ENCODE data around the gene RGS6.

Gene RGS6

DNA sequence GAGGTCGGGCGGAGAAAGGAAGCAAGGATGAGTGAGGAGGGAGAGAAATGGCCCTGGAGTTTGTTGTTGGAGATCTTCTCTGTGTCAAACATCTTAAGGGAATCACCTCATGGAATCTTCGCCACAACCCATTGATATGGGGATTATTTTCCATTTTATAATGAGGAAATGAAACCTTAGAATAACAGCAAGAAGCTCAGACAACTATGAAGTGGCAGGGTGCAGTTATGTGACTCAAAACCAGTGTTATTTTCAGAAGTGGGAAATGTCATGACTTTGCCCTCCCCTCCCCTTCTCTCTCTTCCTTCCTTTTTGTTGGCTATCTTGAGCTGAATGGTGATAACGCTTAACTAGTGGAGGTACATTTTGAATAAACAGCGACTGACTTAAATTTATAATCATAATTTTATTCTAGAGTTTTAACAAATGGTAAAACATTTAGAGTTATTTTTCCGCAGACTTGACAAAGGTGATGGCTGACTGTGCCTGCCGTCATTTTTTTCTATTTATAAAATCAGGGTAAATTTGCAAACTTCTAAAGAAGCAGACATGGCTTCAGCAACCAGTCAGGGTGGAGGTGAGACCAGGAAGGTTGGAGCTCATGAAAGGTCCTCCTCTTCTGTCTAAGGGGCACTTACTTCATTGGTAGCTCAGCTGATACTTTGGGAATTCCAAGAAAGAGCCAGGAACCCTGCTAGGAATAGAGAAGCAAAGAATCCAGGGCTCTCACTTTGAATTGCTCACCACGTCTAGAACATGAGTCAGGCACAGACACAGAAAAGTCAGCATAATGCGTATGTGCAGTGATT is 232.4 kb downstream of the RGS6 start:
- no peak for DNase-seq (ENCODE audit: low read depth)

DNA sequence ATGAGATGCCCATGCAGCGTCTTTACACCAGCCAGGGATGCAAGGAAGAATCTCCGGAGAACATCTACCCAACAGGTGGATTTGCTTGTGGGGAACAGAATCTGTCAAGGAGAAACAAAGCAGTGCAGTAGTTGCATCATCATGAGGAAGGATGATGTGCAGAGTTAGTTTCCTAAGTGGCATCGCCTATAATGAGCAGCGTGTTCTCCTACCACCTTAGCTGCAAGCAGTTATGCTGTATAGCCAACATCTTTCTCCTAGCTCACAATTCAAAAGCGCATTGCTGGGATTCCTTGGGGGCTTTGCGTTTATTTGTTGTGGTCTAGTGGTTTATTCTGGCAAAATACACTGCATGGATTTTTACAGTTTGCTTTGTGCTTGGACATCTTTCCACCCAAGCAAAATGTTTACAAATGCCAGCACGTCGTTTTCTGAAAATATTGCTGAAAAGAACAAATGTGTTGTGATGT is 233.0 kb downstream of the RGS6 start:
- no peak for DNase-seq (ENCODE audit: low read depth)

DNA sequence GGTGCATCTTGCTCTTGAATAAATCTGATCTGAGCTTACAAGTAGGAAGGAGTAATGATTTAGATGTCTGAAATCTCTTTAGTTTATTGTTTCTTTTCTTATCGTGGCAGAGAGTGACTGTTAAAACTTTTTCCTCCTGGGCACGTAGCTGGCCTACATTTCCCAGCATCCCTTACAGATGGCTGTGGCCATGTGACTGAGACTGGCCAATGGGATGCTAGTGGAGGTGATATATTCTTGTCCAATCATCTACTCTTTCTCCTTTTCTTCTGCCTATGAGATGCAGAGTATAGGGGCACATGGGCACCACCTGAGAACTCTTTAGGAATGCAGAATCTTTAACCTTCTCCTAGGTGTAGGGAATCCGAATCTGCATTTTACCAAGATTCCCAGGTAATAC is 237.3 kb downstream of the RGS6 start:
- DNase-seq (ENCODE audit: low read depth), result no peak

DNA sequence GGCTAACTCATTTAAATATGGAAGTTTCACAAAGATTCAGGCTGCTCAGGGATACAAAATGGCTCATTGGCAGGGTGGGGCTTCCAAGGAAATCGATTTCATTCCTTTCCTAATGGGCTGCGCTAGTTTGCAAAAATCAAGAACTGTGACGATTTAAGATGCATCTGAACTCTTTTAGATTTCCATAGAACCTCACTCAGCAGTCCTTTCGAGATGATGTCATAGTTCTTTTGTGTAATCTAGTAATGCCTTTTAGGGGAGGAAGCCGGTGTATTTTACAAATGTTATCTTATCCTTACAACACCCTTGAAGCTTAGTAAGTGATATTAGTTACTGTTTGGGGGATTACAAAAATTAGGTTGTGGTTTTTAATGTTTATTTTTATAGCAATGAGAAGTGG is 239.8 kb downstream of the RGS6 start:
- no peak for DNase-seq (ENCODE audit: low read depth)

DNA sequence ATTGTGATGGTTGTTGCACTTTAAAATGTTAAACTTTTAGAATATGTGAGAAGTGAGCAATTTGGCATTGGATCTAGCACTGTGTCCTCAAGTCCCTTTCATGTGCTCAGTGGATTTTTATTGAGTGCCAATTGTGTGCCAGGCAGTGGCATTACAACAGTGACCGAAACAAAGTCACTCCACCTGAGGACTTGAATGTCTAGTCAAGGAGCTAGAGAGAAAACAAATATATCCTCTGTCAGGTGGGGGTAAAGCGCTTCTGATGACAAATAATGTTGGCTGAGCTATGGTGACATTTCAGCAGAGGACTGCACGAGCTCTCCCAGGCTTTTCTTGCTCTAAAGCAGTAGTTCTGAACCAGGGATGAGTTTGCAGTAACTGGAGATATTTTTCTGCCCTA is 240.4 kb downstream of the RGS6 start:
- no peak for DNase-seq (ENCODE audit: low read depth)

DNA sequence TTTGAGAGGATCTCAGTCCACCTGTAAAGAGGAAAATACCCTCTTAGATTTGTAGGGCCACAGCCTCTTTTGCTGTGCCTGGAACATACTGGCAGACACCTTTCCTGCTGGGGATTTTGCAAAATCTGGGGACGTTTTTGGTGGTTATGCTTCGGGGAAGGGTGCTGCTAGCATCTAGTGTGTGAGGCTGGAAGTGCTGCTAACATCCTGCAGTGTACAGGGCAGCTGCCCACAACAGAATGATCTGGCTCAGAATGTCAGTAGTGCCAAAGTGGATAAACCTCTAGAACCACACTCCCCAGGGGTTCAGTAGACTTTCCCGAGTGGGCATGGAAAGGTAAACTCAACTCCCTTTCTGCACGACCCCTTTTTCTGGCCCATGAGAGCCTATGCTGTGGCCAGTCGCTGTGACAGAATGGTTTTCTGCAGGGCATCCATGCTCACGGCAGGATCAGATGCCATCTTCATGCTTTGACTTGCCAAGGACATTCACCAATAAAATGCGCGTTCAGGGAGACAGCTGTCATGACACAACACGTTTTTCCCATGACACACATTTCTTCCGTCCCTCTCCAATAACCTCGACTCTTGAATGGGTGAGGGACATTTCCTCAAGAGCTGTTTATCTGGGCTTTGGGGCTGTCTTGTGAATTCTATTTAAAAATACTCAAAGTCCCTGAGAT is 240.9 kb downstream of the RGS6 start:
- DNase-seq (ENCODE audit: low read depth), result no peak

DNA sequence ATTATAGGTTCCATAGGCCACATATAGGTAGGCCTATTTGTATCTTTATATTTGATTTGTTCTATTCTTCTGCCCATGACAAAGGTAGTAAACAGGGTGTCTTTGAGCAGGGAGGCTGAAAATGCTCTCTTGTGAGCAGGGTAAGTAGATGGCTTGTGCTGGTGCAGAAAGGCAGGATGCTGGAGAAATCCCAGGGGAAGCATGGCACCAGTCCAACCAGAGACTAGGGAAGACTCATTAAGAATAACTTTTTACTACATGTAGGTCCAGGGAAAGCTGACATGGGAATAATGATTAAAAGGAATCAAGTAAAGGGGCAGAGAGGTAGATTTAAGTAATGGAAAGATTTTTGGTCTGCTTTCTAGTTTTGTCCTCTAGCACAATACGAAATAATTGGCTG is 245.0 kb downstream of the RGS6 start:
- no peak for DNase-seq (ENCODE audit: low read depth)

DNA sequence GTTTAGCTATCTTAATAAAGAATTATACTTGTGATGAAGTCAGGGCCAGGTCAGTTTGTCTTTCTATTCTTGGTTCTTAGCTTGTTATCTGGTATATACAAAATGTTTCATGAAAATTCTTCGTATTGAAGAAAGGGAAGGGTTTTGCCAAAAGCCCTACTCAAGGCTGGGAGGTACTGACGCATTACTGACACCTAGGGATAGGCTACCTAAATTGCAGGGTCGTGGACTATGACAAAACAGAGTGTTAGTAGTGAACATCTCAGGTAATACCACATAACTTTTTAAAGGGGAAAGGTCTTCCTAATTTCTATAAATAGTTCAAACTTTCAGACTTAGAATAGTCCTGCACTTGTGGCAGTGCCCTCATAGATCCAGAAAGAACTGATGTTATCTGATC is 246.3 kb downstream of the RGS6 start:
- no peak for DNase-seq (ENCODE audit: low read depth)

DNA sequence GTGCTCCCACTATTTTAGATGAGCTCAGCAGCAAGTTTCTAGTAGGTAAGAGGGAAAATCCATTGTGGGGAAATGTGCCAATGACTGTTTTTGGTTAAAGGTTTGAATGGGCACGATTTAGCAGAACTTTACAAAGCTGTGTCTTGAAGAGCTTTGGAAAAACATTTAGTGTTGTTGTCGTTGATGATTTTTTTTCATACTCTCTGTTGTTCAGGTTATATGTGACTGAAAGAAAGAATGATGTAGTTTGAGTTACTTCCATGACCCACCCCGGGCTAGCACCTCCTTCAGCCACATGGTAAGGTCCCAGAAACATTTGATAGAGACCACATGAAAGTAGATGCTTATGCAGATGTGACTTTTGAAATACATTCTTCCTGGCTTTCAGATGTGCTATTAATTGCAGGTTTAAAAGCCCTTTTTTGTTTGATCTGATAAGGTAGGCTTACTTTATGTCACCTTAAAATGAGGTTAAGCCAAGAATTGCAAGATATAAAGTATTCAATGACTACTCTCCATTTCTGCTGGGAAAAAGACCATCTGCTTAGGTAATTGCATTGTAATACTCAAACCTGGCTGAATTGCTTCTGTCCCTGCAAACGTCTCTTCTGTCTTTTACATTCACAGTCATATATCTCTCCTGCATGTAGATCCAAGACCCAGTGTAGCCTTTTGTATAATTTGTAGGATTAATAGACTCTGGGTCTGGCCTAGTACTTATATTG is 250.6 kb downstream of the RGS6 start:
- DNase-seq (ENCODE audit: low read depth), result no peak

DNA sequence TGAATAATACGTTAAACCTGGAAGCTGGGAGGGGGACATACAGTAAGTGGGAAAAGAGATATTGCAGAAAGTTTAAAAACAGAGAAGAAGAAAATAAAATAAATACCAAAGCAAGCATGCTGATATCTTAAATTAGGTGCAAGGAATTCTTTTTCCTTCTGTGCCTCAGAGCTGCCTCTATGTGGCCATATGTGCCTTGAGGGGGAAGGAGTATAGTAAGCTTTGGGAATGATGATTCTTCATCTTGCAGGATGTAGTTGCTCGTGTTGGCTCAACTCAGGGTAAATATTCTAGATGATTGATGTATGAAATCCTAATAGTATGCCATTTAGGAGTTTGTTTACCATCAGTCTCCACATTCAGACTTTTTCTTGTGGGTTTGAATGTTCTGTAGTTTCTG is 251.4 kb downstream of the RGS6 start:
- no peak for DNase-seq (ENCODE audit: low read depth)

DNA sequence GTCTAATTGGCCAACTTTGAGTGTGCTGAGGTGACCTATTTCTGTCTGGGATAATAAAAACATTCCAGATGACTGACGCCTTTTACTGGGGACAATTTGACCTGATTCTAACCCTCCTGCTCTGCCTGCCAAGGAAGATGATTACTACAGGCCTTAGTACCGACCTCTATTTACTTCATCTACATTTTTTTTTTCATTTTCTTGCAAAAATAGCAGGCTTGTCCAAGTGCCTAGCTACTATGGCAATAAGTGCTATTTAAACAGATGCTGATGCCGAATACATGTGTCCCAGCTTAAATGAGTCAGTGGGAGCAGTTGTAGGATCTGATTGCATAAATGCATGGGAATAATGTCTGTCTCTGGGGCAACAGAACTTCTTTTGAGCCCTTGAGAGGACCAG is 254.3 kb downstream of the RGS6 start:
- DNase-seq (ENCODE audit: low read depth), result no peak

DNA sequence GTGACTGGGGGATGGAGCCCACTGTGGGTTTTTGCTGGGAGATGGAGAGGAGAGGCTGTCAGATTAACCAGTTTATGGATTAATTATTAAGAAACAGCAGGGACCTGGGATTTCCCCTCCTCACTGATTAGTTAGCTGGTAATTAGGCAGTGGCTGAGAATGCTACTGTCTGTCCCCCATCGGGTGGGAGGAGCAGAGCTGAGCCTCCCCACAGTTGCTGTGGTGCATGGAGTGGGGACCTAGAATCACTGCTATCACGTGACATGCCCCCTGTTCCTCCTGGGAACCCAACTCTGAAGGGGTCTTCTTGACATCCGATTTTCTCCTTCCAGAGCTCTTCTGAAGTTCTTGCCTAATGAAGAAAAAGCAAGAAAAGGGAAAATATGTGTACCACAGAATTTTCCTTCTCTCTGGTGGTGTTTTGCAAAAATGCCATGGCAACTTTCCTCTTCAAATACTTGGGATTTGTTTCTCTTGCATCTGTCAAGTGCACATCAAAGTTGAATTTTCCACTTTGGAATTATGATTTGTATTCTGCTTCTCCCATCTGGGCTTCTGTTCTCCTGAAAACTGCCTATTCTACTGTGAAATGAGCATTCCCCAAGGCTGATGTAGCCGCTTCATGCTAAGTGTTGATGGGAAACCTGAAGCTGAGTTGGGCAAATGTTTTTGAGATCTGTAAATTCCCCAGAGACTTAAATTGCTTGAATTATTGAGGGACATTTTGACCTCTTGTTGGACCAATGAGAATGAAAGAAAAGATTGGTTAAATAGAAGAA is 264.2 kb downstream of the RGS6 start:
- DNase-seq (ENCODE audit: low read depth), result no peak

DNA sequence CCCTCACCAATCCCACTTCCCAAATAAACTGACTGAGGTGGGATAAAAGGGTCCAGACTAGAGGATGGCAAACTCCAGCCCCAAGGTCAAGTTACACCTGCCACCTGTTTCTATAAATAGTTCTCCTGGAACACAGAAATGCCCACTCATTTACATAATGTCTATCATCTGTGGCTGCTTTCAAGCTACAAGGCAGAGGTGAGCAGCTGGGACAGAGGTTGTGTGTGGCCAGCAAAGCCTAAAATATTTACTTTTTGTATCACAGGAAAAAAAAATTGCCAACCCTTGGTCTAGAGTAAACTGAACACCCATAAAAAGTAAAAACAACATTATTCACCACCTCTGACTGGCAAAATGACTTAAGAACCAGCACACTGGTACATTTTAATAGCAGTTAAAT is 269.4 kb downstream of the RGS6 start:
- DNase-seq (ENCODE audit: low read depth), result no peak

DNA sequence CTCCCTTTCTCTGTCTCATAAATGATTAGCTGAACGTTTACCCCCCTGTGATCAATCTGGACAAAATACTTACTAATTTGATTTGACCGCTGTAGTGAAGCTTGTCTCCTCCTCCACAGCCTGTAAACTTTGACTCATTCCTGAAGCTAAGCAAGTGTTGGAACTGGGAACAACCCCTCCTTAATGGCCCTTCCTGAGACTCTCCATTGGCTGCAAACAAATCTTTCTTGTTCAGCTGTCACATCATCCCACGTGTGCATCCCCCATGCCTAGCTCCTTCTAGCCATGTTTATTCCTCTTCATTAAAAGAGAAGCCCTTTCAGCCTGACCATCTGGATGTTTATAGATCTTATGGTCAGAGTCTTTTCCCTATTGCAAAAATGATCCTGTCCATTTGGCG is 281.2 kb downstream of the RGS6 start:
- no peak for DNase-seq (ENCODE audit: low read depth)

DNA sequence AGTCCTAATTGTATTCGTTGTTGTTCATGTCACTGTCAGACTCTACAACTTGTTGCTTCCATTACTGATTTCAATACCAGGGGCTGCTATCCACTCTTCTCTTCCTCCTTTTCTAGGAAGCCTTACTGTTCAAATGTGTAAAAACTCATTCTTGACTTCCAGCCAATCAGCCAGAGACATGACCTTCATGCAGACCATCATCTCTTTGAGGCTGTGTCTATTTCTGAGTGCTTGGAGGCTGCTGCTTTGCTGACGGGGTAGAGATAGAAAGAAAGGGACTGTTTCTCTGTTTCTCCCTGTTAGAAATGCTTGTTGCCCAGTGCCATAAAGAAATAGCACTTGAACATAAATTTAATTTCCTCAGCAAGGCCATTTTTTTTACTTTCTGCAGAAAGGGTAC is 282.9 kb downstream of the RGS6 start:
- DNase-seq (ENCODE audit: low read depth), result no peak

DNA sequence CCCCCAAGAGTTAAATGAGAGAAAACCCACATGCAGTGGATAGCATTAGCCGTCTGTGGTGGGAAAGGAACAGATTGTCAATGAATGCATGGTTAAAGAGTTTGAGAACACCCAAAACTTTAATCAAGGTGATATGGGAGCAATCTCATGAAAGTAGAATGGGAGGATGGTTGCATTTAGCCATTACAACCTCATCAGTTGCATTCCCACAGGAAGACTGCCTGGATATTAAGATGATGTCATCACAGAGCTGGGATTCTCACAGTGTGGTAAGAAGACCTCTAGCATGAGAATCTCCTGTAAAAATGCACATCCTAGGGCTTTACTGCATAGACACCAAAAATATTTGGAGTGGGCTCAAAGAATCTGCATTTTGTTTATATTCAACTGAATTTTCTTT is 284.9 kb downstream of the RGS6 start:
- DNase-seq (ENCODE audit: low read depth), result no peak

DNA sequence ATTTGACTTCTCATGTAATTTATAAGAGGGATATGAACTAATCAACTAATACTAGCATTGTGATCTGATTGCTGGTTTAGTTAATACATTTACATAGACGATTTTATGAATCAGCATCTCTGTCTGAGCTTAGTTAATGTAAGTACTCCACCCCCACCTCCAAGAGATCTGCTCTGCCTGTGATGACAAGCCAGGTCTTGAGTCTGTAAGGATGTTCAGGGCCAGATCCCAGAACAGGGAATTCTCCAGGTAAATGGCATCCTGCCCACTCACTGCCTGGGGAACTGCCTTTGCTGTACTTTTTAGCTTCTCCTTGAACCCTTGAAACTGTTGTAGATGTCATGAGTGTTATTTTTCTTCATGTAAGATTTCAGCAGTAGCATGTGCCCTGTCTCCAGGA is 289.8 kb downstream of the RGS6 start:
- no peak for DNase-seq (ENCODE audit: low read depth)

DNA sequence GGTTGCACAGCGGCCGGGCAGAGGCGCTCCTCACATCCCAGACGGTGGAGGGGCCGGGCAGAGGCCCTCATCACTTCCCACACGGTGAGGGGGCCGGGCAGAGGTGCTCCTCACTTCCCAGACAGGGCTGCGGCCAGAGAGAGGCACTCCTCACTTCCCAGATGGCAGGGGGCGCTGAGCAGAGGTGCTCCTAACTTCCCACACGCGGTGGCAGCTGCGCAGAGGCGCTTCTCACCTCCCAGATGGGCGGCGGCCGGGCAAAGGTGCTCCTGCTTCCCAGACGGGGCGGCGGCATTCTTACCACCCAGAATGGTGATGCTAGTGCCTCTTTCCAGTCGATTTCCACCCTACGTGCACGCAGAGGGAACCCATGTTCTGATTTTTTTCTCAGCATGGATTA is 304.4 kb downstream of the RGS6 start:
- no peak for DNase-seq (ENCODE audit: low read depth)

DNA sequence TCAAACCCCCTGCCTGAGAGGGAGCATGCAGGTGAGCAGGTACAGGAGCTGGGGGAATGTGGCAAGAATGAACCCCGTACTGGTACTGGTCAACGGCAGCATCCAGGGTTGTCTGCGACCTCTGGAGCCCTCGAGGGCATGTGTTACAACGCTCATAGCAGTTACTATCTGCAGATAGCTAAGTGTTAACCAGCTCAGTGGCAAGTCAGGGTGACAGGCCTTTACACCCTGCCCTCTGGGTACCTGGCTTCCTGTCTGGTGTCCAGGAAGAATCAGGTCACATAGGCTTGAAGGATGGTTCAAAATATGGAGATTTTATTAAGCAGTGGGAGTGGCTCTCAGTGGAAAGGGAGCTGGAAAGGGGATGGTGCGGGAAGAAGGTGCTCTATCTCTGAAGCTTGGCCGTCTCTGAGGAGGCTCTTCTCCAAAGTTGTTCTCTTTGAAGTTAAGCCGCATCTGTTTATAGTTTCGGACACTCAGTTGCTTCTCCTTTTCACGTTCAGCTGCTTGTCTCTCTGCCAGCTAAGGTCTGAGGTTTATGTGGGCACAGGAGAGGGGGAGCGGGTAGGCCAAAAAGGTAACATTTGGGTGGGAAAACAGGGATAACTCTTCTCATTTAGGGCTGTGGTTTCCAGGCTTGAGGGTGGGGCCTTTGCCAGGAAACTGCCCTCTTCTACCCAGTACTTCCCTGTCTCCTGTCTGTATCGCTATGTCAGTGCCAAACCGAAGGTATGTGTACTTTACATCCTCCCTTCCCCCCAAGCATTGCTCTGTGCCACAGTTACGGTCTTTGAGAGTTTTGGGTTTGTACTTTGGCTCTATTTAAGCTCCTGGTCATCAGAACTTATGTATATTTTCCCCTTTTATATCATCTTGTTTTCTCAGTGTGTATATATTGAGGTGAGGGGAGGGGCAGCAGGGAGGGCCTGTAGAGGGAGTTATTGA is 305.8 kb downstream of the RGS6 start:
- no peak for DNase-seq (ENCODE audit: low read depth)

DNA sequence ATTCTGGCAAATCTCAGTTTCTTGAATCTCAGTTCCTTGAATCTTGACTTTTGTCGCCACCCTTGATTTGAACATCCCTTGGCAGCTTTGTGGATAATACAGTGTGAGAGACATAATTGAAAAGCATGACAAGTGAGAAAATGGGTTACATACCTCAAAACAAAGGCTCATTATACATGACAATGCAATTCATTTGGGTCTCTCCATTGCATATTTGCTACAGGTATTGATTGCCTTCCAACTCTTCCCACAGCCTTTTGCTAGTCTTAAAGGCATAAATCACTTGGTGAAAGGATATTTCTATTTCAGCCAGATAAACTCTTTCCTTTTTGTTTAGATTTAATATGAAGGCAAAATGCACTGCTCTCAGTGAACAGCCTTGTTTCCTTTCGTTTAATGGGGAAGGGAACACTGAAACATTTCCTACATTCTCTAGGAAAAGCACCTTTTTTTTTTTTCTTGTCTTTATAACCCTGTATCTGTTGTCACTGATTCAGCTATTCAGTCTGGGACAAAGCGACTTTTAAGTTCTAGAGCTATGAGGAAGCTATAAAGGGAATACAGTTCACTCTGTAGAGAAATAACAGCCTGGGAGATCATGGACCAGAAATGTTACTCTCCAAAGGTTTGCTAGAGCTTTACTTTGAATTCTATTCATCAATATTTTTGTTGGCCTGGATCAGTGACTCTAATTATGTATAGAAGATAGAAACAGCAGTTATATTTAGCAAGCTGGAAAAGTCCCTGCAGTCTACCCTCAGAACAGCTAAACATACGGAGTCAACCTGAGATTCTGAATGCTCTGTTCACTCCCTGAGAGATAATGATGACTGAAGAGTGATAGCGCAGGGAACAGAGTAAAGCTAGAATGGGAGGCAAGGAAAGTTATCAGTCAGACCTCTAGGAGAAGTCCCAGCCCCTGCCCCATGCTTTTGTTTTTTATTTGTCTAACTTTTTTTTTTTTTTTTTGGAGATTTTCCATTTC is 311.4 kb downstream of the RGS6 start:
- no peak for DNase-seq (ENCODE audit: low read depth)

Measured in T follicular helper cell (primary cell).